Right atrium auricular region (tissue), 2 donors: Measurements from ENCODE around the gene KASH5. TPM values are rescaled to one million over a fixed set of nuclear protein-coding genes. Genes with fewer than 3 reads are reported as not detected.

Experiments used
- DNase-seq: peaks from one replicate; pipeline ENCODE4 v3.0.0-alpha.2; 2019; ENCODE audit warnings: low spot score
- H3K27ac ChIP-seq, 2 donors: fragments of 200-600 bp; sonication (generic); 1 replicate in 1 of 2; 2 replicates in 1 of 2; pipeline ENCODE4 v1.5.1; 2016 to 2019
- H3K27me3 ChIP-seq, 2 donors: fragments of 200-600 bp; sonication (generic); one replicate each; pipeline versions ENCODE4 v1.5.1 to v1.6.0; 2017 to 2019
- H3K36me3 ChIP-seq: fragments of 200-600 bp; sonication (generic); one replicate; pipeline ENCODE4 v1.5.1; 2016
- H3K4me1 ChIP-seq, 2 donors: fragments of 200-600 bp; sonication (generic); one replicate each; pipeline versions ENCODE4 v1.5.1 to v1.6.0; 2017 to 2019
- H3K4me3 ChIP-seq, 2 donors: fragments of 200-600 bp; sonication (generic); 1 replicate in 1 of 2; 2 replicates in 1 of 2; pipeline ENCODE4 v1.5.1; 2017 to 2019; ENCODE audit warnings: mild to moderate bottlenecking in 1 of 2, moderate library complexity in 1 of 2
- H3K9me3 ChIP-seq, 2 donors: fragments of 200-600 bp; sonication (generic); one replicate each; pipeline ENCODE4 v1.5.1; 2019
- CTCF ChIP-seq, 2 donors: fragments of 200-600 bp; sonication (generic); IDR thresholded peaks; one replicate each; pipeline ENCODE4 v1.5.1; 2019; ENCODE audit warnings: antibody characterized with exemption in 2 of 2
- total RNA-seq, 2 donors: library from RNA; depleted of rRNA; stranded (reverse); fragments of >200 nt; gene quantifications; one replicate each; pipeline ENCODE4 v1.1.0, GENCODE V29; 2016

The KASH5 gene
- total RNA-seq, 2 donors from 2014 or later, result not detected

GRCh38 chr19:49419173-49419572, 31.1 kb downstream of the KASH5 start:
- no peak overlapping the region for H3K4me3 ChIP-seq
- H3K9me3 ChIP-seq, result no peaks in the 10 kb centered on the region
- peaks cover 19 to 26% of the 10 kb centered on the region in 2 donors for H3K27me3 ChIP-seq
- no peak for DNase-seq
- H3K36me3 ChIP-seq, result no peaks in the 10 kb centered on the region
- H3K4me1 ChIP-seq, result peaks cover 0 to 28% of the 10 kb centered on the region in 2 donors
- TF ChIP-seq CTCF (IDR thresholded peaks at IDR 0.05), result no peak
- H3K27ac ChIP-seq, result no peak overlapping the region

GRCh38 chr19:49420227-49420626, 32.2 kb downstream of the KASH5 start:
- peaks cover 0 to 28% of the 10 kb centered on the region in 2 donors for H3K4me1 ChIP-seq
- DNase-seq, result no peak
- H3K4me3 ChIP-seq, result no peak overlapping the region
- peaks cover 28 to 34% of the 10 kb centered on the region in 2 donors for H3K27me3 ChIP-seq
- no peaks in the 10 kb centered on the region for H3K36me3 ChIP-seq
- H3K27ac ChIP-seq, result no peak overlapping the region
- no peaks in the 10 kb centered on the region for H3K9me3 ChIP-seq
- no peak for TF ChIP-seq CTCF (IDR thresholded peaks at IDR 0.05)

- H3K36me3 ChIP-seq, result no peaks in the 10 kb centered on the region
- peak; percentile 70 for DNase-seq
- H3K27me3 ChIP-seq, result peaks cover 37 to 39% of the 10 kb centered on the region in 2 donors
- TF ChIP-seq CTCF (IDR thresholded peaks at IDR 0.05), result no peak
- H3K9me3 ChIP-seq, result no peaks in the 10 kb centered on the region
- peaks cover 0 to 31% of the 10 kb centered on the region in 2 donors for H3K4me1 ChIP-seq
- H3K4me3 ChIP-seq, result peak overlapping the region in 1 of 2 donors; percentile 20
- H3K27ac ChIP-seq, result no peak overlapping the region
Measured at GRCh38 chr19:49421039-49421877, 33.2 kb downstream of the KASH5 start.

GRCh38 chr19:49421878-49422202, 33.8 kb downstream of the KASH5 start:
- Histone ChIP-seq H3K4me1 (peaks cover 0 to 32% of the 10 kb centered on the region in 2 donors), H3K36me3 (no peaks in the 10 kb centered on the region), H3K27me3 (peaks cover 40 to 45% of the 10 kb centered on the region in 2 donors), H3K27ac (no peak overlapping the region), H3K4me3 (no peak overlapping the region), H3K9me3 (no peaks in the 10 kb centered on the region)
- TF ChIP-seq CTCF (IDR thresholded peaks at IDR 0.05), result no peak
- DNase-seq, result no peak

- Histone ChIP-seq H3K27ac (no peak overlapping the region), H3K27me3 (peaks cover 41 to 52% of the 10 kb centered on the region in 2 donors), H3K9me3 (no peaks in the 10 kb centered on the region), H3K4me3 (peak overlapping the region in 1 of 2 donors; percentile 35), H3K36me3 (no peaks in the 10 kb centered on the region), H3K4me1 (peaks cover 0 to 32% of the 10 kb centered on the region in 2 donors)
- no peak for DNase-seq
- TF ChIP-seq CTCF (IDR thresholded peaks at IDR 0.05), result peak in 1 of 2 donors; percentile 62
Measured at GRCh38 chr19:49422407-49423070, 34.5 kb downstream of the KASH5 start.
